ENCODE results near the gene KIF1B.

The KIF1B gene

DNA sequence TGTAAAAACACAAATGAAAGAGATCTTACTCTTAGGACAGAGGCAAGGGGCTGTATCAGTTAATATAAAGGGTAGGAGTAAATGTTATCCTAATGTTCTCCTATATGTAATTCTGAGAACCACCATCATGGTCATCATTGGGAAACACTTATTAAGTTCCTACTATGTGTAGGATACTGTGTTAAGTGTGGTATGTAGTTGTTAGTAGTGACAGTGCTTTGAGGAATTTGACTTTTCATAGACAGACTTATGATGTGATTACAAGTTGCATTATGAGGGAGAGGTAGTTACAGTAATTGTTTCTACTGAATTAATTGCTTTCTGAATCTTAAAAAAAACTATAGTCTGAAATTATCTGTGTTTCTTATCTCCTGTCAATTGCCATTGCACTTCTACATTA, 136.7 kb downstream of the KIF1B start:
- DNase-seq = no peak
- peaks cover 57 to 97% (median 66%) of the 10 kb centered on the region in 3 donors for H3K36me3 ChIP-seq

GRCh38 chr1:10353282-10353681, 142.9 kb downstream of the KIF1B start:
- Histone ChIP-seq H3K4me1 (no peaks in the 10 kb centered on the region), H3K4me3 (no peak overlapping the region), H3K27me3 (no peaks in the 10 kb centered on the region), H3K27ac (no peak overlapping the region), H3K9me3 (no peaks in the 10 kb centered on the region), H3K36me3 (peaks cover 9 to 60% (median 32%) of the 10 kb centered on the region in 3 donors)
- TF ChIP-seq CTCF (IDR thresholded peaks at IDR 0.05) = no peak
- intact Hi-C loops (cut with DNase I; ENCODE audit: low total_unique reads) = no loop called here
- no peak for DNase-seq

More for the DNA sequence above, 136.7 kb downstream of the KIF1B start:
- no peak for TF ChIP-seq CTCF (IDR thresholded peaks at IDR 0.05)
- H3K4me3 ChIP-seq = no peak overlapping the region
- H3K4me1 ChIP-seq = no peaks in the 10 kb centered on the region
- intact Hi-C loops (cut with DNase I; ENCODE audit: low total_unique reads) = loop anchor here (10.0 kb wide), 1 partner anchor 142 kb away; no protein-coding TSS in a partner anchor
- H3K9me3 ChIP-seq = no peaks in the 10 kb centered on the region
- H3K27ac ChIP-seq = no peak overlapping the region
- H3K27me3 ChIP-seq = no peaks in the 10 kb centered on the region

GRCh38 chr1:10353693-10354092, 143.3 kb downstream of the KIF1B start:
- Histone ChIP-seq H3K9me3 (no peaks in the 10 kb centered on the region), H3K4me1 (no peaks in the 10 kb centered on the region), H3K36me3 (peaks cover 9 to 60% (median 28%) of the 10 kb centered on the region in 3 donors), H3K4me3 (no peak overlapping the region), H3K27me3 (no peaks in the 10 kb centered on the region), H3K27ac (no peak overlapping the region)
- intact Hi-C loops (cut with DNase I; ENCODE audit: low total_unique reads) = no loop called here
- DNase-seq = no peak
- no peak for TF ChIP-seq CTCF (IDR thresholded peaks at IDR 0.05)

DNA sequence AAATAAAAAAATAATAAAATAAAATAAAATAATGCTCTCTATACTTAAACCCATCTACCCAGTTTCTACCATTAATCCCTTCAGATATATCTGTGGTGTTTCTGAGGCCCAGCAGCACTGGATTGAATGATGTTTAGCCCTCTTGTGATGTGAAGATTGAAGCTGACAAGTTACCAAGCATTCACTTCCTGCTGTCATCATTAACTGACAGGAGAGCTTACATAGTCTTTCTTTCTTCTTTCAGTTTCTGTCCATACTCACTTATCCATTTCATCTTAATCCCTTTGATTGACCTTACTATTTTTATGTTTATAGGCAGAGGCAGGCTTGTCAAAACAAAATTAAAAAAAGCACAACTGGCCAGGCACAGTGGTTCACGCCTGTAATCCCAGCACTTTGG, 149.7 kb downstream of the KIF1B start:
- no peak for TF ChIP-seq CTCF (IDR thresholded peaks at IDR 0.05)
- Histone ChIP-seq H3K4me1 (no peaks in the 10 kb centered on the region), H3K9me3 (no peaks in the 10 kb centered on the region), H3K27ac (no peak overlapping the region), H3K36me3 (peaks cover 34 to 51% (median 37%) of the 10 kb centered on the region in 3 donors), H3K4me3 (no peak overlapping the region), H3K27me3 (no peaks in the 10 kb centered on the region)
- no peak for DNase-seq
- intact Hi-C loops (cut with DNase I; ENCODE audit: low total_unique reads) = no loop called here

- Histone ChIP-seq H3K36me3 (peaks cover 49 to 64% (median 51%) of the 10 kb centered on the region in 3 donors), H3K27ac (no peak overlapping the region), H3K27me3 (no peaks in the 10 kb centered on the region), H3K9me3 (no peaks in the 10 kb centered on the region), H3K4me3 (no peak overlapping the region), H3K4me1 (no peaks in the 10 kb centered on the region)
- no peak for DNase-seq
- TF ChIP-seq CTCF (IDR thresholded peaks at IDR 0.05) = no peak
- intact Hi-C loops (cut with DNase I; ENCODE audit: low total_unique reads) = no loop called here
Observed at GRCh38 chr1:10361515-10361914, 151.1 kb downstream of the KIF1B start.

DNA sequence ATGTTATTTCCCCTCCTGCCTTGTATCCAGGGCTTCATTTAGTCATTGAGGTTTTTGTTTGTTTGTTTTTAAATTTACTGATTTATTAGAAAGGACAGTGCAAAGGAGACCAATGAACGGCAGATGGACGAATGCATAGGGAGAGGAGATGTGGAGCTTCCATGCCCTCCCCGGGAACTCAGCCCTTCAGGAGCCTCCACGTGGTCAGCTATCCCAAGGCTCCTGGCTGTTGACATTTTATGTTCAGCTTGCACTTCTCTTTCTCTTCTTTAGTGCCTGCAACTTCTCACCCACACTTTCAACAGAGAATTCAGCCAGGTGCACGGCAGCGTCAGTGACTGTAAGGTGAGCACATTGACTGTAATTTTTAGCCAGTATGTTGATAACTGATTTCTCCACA, 157.8 kb downstream of the KIF1B start:
- no peak for DNase-seq
- Histone ChIP-seq H3K9me3 (no peaks in the 10 kb centered on the region), H3K36me3 (peaks cover 60 to 98% (median 83%) of the 10 kb centered on the region in 3 donors), H3K27ac (no peak overlapping the region), H3K27me3 (no peaks in the 10 kb centered on the region), H3K4me3 (no peak overlapping the region), H3K4me1 (no peaks in the 10 kb centered on the region)
- intact Hi-C loops (cut with DNase I; ENCODE audit: low total_unique reads) = no loop called here
- TF ChIP-seq CTCF (IDR thresholded peaks at IDR 0.05) = no peak
